BLaER1 treated with 17β-estradiol and CSF1 and Interleukin-3, amounts not matched to agents 10 nM and 100 nM (cell line): Measurements from ENCODE around the gene ZNF471.

Experiments
- H3K27ac ChIP-seq, 11 experiments: shearing (Covaris generic); formaldehyde crosslinking; 2 replicates each; pipeline ENCODE4 v1.8.1; 2022
- H3K27me3 ChIP-seq, 11 experiments: shearing (Covaris generic); formaldehyde crosslinking; 2 replicates each; pipeline ENCODE4 v1.8.1; 2022
- H3K36me3 ChIP-seq, 11 experiments: shearing (Covaris generic); formaldehyde crosslinking; 2 replicates each; pipeline ENCODE4 v1.8.1; 2022
- H3K4me1 ChIP-seq, 10 experiments: shearing (Covaris generic); formaldehyde crosslinking; 2 replicates each; pipeline ENCODE4 v1.8.1; 2022
- H3K4me2 ChIP-seq, 11 experiments: shearing (Covaris generic); formaldehyde crosslinking; 2 replicates each; pipeline ENCODE4 v1.8.1; 2022
- H3K4me3 ChIP-seq, 10 experiments: shearing (Covaris generic); formaldehyde crosslinking; 2 replicates each; pipeline ENCODE4 v1.8.1; 2022
- H3K9ac ChIP-seq, 11 experiments: shearing (Covaris generic); formaldehyde crosslinking; 2 replicates each; pipeline ENCODE4 v1.8.1; 2022
- H3K9me3 ChIP-seq, 11 experiments: shearing (Covaris generic); formaldehyde crosslinking; replicated peaks in 1 of 11; 2 replicates each; pipeline ENCODE4 v1.8.1; 2022
- H4K20me1 ChIP-seq, 11 experiments: shearing (Covaris generic); formaldehyde crosslinking; 2 replicates each; pipeline ENCODE4 v1.8.1; 2022
- Cebpa-rat ChIP-seq, 11 experiments: shearing (Covaris generic); IDR thresholded peaks; 2 replicates each; pipeline ENCODE4 v1.8.1; 2022

The ZNF471 gene

DNA sequence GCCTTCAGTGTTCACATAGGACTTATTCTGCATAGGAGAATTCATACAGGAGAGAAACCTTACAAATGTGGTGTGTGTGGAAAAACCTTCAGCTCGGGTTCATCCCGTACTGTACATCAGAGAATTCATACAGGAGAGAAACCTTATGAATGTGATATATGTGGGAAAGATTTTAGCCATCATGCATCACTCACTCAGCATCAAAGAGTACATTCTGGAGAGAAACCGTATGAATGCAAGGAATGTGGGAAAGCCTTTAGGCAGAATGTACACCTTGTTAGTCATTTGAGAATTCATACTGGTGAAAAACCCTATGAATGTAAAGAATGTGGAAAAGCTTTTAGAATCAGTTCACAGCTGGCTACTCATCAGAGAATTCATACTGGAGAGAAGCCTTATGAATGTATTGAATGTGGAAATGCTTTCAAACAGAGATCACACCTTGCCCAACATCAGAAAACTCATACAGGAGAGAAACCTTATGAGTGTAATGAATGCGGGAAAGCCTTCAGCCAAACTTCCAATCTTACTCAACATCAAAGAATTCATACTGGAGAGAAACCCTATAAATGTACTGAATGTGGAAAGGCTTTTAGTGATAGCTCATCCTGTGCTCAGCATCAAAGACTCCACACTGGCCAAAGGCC is 17.7 kb downstream of the ZNF471 start:
- H3K9me3 ChIP-seq: peaks cover 100% of the 10 kb centered on the region in 11 experiments
- H3K9ac ChIP-seq: no peak overlapping the region
- H3K36me3 ChIP-seq: peaks cover 42 to 68% (median 55%) of the 10 kb centered on the region in 11 experiments
- no peaks in the 10 kb centered on the region for H4K20me1 ChIP-seq
- no peak overlapping the region for H3K27ac ChIP-seq
- peak overlapping the region in 6 of 10 experiments; percentile 5 to 31 (median 21); a peak in 5 of 20 replicates for H3K4me3 ChIP-seq
- no peak for TF ChIP-seq Cebpa-rat (IDR thresholded peaks at IDR 0.05)
- H3K27me3 ChIP-seq: no peaks in the 10 kb centered on the region
- H3K4me2 ChIP-seq: no peak overlapping the region
- H3K4me1 ChIP-seq: no peaks in the 10 kb centered on the region

DNA sequence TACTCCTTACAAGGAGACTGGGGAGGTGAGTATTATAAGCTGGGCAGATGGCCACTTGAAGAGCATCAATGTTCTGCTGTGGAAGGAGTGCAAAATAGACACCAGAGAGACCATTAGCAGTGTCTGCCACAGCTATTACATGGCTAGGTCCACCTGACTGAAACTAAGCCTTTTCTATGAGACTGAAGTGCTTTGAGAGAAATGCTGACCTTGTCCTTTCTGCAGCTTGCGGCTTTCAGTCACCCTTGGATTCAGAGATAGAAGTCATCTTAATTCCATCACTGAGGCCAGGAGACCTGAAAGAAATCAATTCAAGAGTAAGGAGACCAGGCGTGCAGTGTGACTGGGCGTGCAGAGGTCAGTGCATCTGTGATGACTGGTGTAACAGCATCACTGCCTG is 29.8 kb downstream of the ZNF471 start:
- Histone ChIP-seq H3K4me1 (peaks cover 10 to 27% (median 13%) of the 10 kb centered on the region in 10 experiments), H3K9me3 (peaks cover 84 to 94% (median 89%) of the 10 kb centered on the region in 11 experiments), H3K27ac (no peak overlapping the region), H3K36me3 (peaks cover 26 to 53% (median 34%) of the 10 kb centered on the region in 11 experiments), H3K27me3 (no peaks in the 10 kb centered on the region), H4K20me1 (no peaks in the 10 kb centered on the region), H3K9ac (no peak overlapping the region), H3K4me3 (peak overlapping the region; percentile 55 to 88 (median 76)), H3K4me2 (peak overlapping the region in 10 of 11 experiments; percentile 54 to 91 (median 74); a peak in 18 of 22 replicates)
- no peak for TF ChIP-seq Cebpa-rat (IDR thresholded peaks at IDR 0.05)

DNA sequence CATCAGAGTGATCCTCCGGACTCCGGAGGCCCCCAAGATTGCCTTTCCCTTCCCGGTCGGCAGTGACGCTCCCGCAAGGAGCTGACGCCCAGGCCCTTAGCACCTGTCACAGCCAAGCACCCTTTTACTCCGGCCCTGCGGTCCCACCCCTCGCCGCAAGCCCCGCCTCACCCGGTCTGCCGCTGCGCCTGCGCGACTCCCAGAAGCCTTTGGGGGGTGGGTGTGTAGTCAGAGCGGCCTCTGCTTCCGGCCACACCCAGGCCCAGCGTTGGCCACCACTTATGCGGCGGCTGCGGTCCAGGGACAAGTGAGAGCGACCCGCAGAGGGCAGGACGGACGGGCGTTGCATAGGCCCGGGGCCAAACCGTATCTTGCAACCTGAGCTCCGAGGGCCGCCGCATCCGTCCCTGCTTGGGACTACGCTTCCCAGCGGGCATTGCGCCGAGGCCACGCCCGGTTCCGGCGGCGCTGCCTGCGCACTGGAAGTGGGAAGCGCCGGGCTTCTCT is 30.7 kb downstream of the ZNF471 start:
- Histone ChIP-seq H3K9me3 (peaks cover 82 to 93% (median 88%) of the 10 kb centered on the region in 11 experiments), H3K27me3 (no peaks in the 10 kb centered on the region), H3K4me2 (peak overlapping the region; percentile 54 to 91 (median 77)), H3K4me1 (peaks cover 10 to 27% (median 13%) of the 10 kb centered on the region in 10 experiments), H3K4me3 (peak overlapping the region; percentile 55 to 88 (median 76)), H3K27ac (peak overlapping the region; percentile 81 to 97 (median 93)), H4K20me1 (no peaks in the 10 kb centered on the region), H3K36me3 (peaks cover 32 to 58% (median 40%) of the 10 kb centered on the region in 11 experiments), H3K9ac (peak overlapping the region; percentile 80 to 92 (median 89))
- no peak for TF ChIP-seq Cebpa-rat (IDR thresholded peaks at IDR 0.05)

DNA sequence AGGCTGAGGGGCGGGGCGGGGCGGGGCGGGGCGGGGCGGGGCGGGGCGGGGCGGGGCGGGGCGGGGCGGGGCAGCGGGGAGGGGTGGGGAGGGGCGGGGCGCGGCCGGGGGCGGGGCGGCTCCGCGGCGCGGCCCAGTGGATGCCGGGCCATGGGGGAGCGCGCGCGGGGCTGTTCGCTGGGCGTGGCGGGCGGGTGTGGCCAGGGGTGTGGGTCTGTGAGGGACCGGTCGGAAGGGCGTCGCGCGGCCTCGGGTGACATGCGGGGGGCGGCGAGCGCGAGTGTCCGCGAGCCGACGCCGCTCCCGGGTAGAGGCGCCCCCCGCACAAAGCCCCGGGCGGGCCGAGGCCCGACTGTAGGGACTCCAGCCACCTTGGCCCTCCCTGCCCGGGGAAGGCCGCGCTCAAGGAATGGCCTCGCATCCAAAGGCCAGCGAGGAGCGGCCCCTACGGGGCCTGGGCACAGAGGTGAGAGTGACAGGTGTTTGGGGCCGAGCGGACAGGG is 31.2 kb downstream of the ZNF471 start, which contains the start of gene ZFP28:
ZFP28 (plus strand) TSS at position 188 of the 503 bp plus-strand sequence; CDS start at position 259, 71 bp downstream.
- peak within 1 kb of the TSS; percentile 81 to 97 (median 93) for H3K27ac ChIP-seq
- TF ChIP-seq Cebpa-rat (IDR thresholded peaks at IDR 0.05): no peak
- peaks cover 10 to 27% (median 13%) of the 10 kb centered on the region in 10 experiments for H3K4me1 ChIP-seq
- no peaks in the 10 kb centered on the region for H3K27me3 ChIP-seq
- peak within 1 kb of the TSS; percentile 70 to 91 (median 83) for H3K4me3 ChIP-seq
- peaks cover 82 to 93% (median 88%) of the 10 kb centered on the region in 11 experiments for H3K9me3 ChIP-seq
- no peaks in the 10 kb centered on the region for H4K20me1 ChIP-seq
- H3K4me2 ChIP-seq: peak within 1 kb of the TSS; percentile 87 to 98 (median 93)
- H3K9ac ChIP-seq: peak within 1 kb of the TSS; percentile 84 to 92 (median 89)
- H3K36me3 ChIP-seq: peaks cover 37 to 58% (median 45%) of the 10 kb centered on the region in 11 experiments

DNA sequence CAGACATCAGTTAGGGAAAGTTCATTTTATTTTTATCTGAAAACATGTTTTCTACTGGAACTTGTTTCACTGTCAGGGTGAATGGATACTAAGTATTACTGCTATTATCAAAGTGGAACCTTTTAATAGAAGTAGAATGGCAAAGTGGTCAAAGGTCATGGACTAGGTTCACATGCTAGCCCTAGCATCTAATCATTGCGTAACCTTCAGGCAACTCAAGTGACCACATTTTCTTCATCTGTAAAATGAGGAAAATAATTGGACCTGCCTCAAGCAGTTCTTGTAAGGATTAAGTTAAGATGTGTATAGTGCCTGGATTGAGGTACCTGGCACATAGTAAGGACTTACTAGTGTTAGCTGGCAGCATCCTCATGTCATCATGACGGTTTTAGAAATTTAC is 36.1 kb downstream of the ZNF471 start:
- no peak overlapping the region for H3K9ac ChIP-seq
- peak in 4 of 11 experiments; percentile 16 to 69 (median 48); a peak in 4 of 22 replicates for TF ChIP-seq Cebpa-rat (IDR thresholded peaks at IDR 0.05)
- H3K27me3 ChIP-seq: no peaks in the 10 kb centered on the region
- peaks cover 89 to 99% (median 95%) of the 10 kb centered on the region in 11 experiments for H3K9me3 ChIP-seq
- no peaks in the 10 kb centered on the region for H4K20me1 ChIP-seq
- no peak overlapping the region for H3K4me2 ChIP-seq
- H3K4me1 ChIP-seq: peaks cover 9 to 21% (median 12%) of the 10 kb centered on the region in 10 experiments
- peaks cover 87 to 93% (median 88%) of the 10 kb centered on the region in 11 experiments for H3K36me3 ChIP-seq
- peak overlapping the region in 1 of 10 experiments; percentile 23; a peak in 1 of 20 replicates for H3K4me3 ChIP-seq
- no peak overlapping the region for H3K27ac ChIP-seq

DNA sequence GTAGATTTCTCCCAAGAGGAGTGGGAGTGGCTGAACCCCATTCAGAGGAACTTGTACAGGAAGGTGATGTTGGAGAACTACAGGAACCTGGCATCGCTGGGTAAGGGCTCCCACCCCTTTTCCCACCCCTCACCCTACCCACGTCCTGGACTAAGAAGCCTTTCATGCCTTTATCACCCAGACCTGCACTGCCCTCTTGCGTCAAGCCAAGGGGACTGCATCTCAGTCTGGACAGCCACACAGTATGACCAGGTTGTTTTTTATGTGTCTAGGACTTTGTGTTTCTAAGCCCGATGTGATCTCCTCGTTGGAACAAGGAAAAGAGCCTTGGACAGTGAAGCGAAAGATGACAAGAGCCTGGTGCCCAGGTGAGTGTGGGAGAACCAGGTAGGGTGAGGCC is 39.9 kb downstream of the ZNF471 start:
- Histone ChIP-seq H3K4me3 (no peak overlapping the region), H3K4me2 (no peak overlapping the region), H3K27ac (no peak overlapping the region), H3K36me3 (peaks cover 90 to 100% (median 98%) of the 10 kb centered on the region in 11 experiments), H3K9me3 (peaks cover 96 to 100% (median 98%) of the 10 kb centered on the region in 11 experiments), H3K27me3 (no peaks in the 10 kb centered on the region), H3K4me1 (no peaks in the 10 kb centered on the region), H4K20me1 (no peaks in the 10 kb centered on the region), H3K9ac (no peak overlapping the region)
- no peak for TF ChIP-seq Cebpa-rat (IDR thresholded peaks at IDR 0.05)

DNA sequence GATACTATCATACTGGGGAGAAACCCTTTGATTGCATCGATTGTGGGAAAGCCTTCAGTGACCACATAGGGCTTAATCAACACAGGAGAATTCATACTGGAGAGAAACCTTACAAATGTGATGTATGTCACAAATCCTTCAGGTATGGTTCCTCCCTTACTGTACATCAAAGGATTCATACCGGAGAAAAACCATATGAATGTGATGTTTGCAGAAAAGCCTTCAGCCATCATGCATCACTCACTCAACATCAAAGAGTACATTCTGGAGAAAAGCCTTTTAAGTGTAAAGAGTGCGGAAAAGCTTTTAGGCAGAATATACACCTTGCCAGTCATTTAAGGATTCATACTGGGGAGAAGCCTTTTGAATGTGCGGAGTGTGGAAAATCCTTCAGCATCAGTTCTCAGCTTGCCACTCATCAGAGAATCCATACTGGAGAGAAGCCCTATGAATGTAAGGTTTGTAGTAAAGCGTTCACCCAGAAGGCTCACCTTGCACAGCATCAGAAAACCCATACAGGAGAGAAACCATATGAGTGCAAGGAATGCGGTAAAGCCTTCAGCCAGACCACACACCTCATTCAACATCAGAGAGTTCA is 46.7 kb downstream of the ZNF471 start:
- no peak for TF ChIP-seq Cebpa-rat (IDR thresholded peaks at IDR 0.05)
- H4K20me1 ChIP-seq: no peaks in the 10 kb centered on the region
- peaks cover 98 to 100% (median 100%) of the 10 kb centered on the region in 11 experiments for H3K9me3 ChIP-seq
- H3K4me3 ChIP-seq: peak overlapping the region; percentile 3 to 50 (median 22); a peak in 13 of 20 replicates
- peaks cover 0 to 1% (median 0%) of the 10 kb centered on the region in 10 experiments; a peak in 1 of 20 replicates for H3K4me1 ChIP-seq
- H3K27ac ChIP-seq: no peak overlapping the region
- peaks cover 86 to 100% (median 99%) of the 10 kb centered on the region in 11 experiments for H3K36me3 ChIP-seq
- no peak overlapping the region for H3K9ac ChIP-seq
- H3K4me2 ChIP-seq: no peak overlapping the region
- no peaks in the 10 kb centered on the region for H3K27me3 ChIP-seq

DNA sequence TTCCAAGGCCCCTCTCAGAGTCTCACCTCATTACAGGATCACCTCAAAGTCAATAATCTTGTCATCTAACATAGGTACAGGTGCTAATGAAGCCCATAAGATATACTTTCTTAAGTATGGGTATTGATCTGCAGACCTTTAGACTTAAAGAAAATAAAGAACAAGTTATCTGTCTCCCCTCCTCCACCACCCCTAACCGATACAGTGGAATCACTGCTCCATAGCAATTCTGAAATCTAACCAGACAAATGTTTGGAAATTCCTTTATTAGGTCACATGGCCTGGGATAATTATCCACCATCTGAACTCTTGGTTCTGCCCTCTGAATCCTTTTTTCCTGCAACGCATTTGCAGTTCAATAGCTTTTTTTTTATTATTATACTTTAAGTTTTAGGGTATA is 55.1 kb downstream of the ZNF471 start:
- peaks cover 0 to 7% (median 4%) of the 10 kb centered on the region in 10 experiments; a peak in 13 of 20 replicates for H3K4me1 ChIP-seq
- TF ChIP-seq Cebpa-rat (IDR thresholded peaks at IDR 0.05): no peak
- no peaks in the 10 kb centered on the region for H4K20me1 ChIP-seq
- no peak overlapping the region for H3K4me2 ChIP-seq
- peaks cover 88 to 94% (median 91%) of the 10 kb centered on the region in 11 experiments for H3K9me3 ChIP-seq
- H3K9ac ChIP-seq: no peak overlapping the region
- peaks cover 62 to 82% (median 70%) of the 10 kb centered on the region in 11 experiments for H3K36me3 ChIP-seq
- no peaks in the 10 kb centered on the region for H3K27me3 ChIP-seq
- no peak overlapping the region for H3K27ac ChIP-seq
- peak overlapping the region in 4 of 10 experiments; percentile 1 to 35 (median 19); a peak in 3 of 20 replicates for H3K4me3 ChIP-seq
